ENCODE measurements around the gene KIR2DL4.
"Not testable (repeated sequence)": the region's sequence is repeated elsewhere in the genome, so short reads cannot be mapped to it uniquely, and the experiment has no call there.

The KIR2DL4 gene

DNA sequence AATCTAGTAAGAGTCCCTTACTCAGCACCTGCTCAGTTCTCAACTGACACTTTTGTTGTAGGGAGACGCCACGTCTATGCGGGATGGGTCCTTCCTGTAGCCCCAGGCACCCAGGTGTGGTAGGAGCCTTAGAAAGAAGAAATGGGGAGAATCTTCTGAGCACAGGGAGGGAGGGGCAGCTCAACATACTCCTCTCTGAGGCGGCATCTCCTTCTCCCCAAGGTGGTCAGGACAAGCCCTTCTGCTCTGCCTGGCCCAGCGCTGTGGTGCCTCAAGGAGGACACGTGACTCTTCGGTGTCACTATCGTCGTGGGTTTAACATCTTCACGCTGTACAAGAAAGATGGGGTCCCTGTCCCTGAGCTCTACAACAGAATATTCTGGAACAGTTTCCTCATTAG, 1.2 kb downstream of the KIR2DL4 start:
- no peak for DNase-seq (ENCODE audit: low read depth)

DNA sequence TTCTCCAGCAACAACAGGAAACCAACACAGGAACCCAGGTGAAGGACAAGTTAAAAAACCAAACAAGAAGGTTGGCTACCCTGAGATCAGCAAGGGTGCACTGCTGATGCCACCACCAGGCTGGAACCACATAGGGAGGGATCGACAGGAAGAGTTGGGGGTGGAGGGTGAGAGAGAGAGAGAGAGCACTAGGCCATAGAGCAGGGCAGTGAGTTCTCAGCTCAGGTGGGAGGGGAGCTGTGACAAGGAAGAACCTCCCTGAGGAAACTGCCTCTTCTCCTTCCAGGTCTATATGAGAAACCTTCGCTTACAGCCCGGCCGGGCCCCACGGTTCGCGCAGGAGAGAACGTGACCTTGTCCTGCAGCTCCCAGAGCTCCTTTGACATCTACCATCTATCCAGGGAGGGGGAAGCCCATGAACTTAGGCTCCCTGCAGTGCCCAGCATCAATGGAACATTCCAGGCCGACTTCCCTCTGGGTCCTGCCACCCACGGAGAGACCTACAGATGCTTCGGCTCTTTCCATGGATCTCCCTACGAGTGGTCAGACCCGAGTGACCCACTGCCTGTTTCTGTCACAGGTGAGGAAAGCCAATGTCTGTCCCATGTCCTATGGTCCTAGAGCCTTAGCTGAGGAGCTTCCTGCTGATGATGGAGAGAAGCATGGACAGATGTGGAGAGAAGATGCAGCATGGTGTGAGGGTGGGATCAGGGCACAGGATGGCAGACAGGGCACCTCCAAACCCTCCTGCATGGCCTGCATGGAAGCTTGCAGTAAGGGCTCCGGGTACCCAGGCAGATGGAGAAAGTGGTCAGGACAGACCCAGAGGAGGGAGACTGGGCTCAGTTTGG, 2.5 kb downstream of the KIR2DL4 start:
- DNase-seq (ENCODE audit: low read depth): no peak

DNA sequence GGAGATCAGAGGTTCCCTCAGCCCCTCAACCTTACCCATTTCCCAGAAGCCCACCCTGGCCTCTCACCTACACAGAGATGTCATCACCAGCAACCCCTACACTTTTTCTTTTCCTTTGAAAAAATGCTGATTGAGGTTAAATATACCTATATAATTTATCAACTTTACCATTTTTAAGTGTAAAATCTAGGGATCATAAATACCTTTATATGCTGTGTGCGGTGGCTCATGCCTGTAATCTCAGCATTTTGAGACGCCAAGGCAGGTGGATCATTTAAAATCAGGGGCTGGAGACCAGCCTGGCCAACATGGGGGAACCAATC, 3.1 kb downstream of the KIR2DL4 start:
- no peak for DNase-seq (ENCODE audit: low read depth)

DNA sequence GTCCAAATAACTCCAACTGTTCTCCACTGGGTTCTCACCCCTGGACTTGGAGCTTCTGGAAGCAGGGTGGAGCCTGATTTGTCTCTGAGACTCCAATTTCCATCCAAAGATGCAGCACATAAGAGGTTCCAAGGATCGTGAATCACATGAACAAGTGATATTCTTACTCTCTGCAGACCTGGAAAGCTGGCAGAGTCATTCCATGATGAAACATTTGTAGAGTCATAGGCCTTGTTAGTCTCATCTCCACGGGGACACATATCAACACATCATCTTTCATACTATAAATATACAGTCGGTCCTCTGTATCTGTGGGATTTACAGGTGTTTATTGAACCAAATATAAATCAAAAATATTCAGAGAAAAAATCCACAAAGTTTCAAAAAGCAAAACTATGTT, 11.2 kb downstream of the KIR2DL4 start:
- DNase-seq (ENCODE audit: low read depth): not testable (repeated sequence)

DNA sequence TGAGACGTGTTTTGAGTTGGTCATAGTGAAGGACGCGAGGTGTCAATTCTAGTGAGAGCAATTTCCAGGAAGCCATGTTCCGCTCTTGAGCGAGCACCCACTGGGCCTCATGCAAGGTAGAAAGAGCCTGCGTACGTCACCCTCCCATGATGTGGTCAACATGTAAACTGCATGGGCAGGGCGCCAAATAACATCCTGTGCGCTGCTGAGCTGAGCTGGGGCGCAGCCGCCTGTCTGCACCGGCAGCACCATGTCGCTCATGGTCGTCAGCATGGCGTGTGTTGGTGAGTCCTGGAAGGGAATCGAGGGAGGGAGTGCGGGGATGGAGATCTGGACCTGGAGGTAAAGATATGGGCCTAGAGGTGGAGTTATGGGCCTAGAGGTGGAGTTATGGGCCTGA, 12.8 kb downstream of the KIR2DL4 start, which contains the start of gene KIR3DL1:
KIR3DL1 (plus strand) TSS at position 218 of the 400 bp plus-strand sequence.
- DNase-seq (ENCODE audit: low read depth): not testable (repeated sequence)

DNA sequence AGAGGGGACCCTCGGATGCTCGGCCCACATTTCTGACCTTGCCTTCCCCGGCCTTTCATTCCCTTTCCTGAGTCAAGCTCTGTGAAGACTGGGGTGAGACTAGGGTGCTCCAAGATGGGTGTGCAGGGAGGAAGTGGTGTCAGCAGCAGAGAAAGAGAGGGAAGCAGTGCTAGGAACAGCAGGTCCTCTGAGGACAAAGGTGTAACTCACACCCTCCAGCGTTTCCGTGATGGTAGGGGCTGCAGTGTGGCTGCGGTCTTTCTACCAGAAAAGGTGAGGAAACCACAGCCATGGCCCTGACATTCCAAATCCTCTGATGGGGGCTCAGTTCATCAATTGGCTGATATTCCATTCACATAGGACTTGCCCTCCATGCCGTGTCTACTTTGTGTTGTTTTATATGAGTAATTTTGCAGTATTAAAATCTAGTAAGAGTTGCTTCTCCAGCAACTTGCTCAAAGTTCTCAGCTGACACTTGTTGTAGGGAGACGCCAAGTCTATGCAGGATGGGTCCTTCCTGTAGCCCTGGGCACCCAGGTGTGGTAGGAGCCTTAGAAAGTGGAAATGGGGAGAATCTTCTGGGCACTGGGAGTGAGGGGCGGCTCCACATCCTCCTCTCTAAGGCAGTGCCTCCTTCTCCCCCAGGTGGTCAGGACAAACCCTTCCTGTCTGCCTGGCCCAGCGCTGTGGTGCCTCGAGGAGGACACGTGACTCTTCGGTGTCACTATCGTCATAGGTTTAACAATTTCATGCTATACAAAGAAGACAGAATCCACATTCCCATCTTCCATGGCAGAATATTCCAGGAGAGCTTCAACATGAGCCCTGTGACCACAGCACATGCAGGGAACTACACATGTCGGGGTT, 14.5 kb downstream of the KIR2DL4 start:
- DNase-seq (ENCODE audit: low read depth): no peak

DNA sequence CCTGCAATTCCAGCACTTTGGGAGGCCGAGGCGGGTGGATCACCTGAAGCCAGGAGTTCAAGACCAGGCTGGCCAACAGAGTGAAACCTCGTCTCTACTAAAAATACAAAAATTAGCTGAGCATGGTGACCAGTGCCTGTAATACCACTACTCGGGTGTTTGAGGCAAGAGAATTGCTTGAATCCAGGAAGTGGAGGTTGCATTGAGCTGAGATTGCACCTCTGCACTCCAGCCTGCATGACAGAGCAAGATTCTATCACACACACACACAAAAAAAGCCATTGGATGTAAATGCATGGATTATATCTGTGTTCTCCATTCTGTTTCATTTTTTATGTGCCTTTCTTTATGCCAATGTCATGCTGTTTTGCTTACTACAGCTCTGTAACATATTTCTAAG, 21.0 kb downstream of the KIR2DL4 start:
- not testable (repeated sequence) for DNase-seq (ENCODE audit: low read depth)

DNA sequence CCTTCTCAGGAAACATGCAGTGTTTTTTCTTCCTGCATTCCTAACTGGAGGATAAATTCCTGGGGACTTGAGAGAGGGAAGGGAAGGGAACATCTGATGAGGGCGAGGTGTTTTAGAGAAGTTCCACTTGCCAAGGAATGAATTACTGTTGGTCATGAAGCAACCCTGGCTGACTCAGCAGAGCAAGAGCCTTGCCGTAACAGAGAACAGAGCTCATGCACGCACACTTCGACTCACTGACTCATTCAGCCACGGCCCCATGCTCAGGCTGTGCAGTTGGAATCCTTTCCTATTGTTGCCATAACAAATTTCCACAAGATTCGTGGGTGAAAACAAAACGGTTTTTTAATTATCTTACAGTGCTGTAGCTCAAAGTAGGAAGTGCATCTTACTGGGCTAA, 21.9 kb downstream of the KIR2DL4 start:
- DNase-seq (ENCODE audit: low read depth): not testable (repeated sequence)

DNA sequence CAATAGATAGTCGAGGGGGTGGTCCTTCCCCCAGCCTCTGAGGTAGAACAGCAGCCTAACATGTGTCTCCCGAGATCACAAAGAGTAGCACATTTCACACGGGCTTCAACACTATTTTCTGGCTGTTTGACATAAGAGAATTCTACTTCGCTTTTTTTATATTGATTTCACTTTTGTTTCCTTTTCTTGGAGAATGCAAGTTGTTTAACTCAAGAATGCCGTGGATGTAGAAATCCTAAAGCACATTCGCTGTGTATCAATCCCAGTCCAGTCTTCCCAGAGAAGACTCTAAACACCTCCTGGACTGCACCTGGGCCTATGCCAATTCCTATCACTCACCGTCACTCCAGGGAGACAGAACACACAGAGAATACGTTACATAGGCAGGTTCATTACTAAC, 24.7 kb downstream of the KIR2DL4 start:
- not testable (repeated sequence) for DNase-seq (ENCODE audit: low read depth)

DNA sequence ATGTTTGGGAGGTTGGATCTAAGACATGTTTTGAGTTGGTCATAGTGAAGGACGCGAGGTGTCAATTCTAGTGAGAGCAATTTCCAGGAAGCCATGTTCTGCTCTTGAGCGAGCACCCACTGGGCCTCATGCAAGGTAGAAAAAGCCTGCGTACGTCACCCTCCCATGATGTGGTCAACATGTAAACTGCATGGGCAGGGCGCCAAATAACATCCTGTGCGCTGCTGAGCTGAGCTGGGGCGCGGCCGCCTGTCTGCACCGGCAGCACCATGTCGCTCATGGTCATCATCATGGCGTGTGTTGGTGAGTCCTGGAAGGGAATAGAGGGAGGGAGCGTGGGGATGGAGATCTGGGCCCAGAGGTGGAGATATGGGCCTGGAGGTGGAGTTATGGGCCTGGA, 29.1 kb downstream of the KIR2DL4 start, which contains the start of gene KIR2DS4:
KIR2DS4 (plus strand) TSS at position 181 of the 400 bp plus-strand sequence.
- not testable (repeated sequence) for DNase-seq (ENCODE audit: low read depth)

DNA sequence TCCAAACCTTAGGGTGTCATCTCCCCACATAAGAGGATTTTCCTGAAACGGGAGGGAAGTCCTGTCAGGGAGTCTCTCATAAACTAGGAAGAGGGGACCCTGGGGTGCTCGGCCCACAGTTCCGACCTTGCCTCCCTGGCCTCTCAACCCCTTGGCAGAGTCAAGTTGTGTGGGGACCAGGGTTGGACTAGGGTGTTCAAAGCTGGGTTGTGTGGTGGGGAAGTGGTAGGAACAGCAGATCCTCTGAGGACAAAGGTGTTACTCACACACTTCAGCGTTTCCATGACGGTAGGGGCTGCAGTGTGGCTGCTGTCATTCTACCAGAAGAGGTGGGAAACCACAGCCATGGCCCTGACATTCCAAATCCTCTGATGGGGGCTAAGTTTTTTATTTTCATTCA, 31.7 kb downstream of the KIR2DL4 start:
- not testable (repeated sequence) for DNase-seq (ENCODE audit: low read depth)

DNA sequence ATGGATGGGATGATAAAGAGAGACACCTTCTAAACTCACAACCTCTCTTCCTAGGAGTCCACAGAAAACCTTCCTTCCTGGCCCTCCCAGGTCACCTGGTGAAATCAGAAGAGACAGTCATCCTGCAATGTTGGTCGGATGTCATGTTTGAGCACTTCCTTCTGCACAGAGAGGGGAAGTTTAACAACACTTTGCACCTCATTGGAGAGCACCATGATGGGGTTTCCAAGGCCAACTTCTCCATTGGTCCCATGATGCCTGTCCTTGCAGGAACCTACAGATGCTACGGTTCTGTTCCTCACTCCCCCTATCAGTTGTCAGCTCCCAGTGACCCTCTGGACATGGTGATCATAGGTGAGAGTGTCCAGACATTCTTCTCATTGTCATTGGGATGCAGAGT, 34.1 kb downstream of the KIR2DL4 start:
- not testable (repeated sequence) for DNase-seq (ENCODE audit: low read depth)

DNA sequence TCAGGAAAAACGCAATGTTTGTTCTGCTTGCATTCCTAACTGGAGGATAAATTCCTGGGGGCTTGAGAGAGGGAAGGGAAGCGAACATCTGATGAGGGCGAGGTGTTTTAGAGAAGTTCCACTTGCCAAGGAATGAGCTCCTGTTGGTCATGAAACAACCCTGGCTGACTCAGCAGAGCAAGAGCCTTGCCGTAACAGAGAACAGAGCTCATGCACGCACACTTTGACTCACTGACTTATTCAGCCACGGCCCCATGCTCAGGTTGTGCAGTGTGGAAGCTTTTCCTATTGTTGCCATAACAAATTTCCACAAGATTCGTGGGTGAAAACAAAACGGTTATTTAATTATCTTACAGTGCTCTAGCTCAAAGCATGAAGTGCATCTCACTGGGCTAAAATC, 39.8 kb downstream of the KIR2DL4 start:
- DNase-seq (ENCODE audit: low read depth): not testable (repeated sequence)

DNA sequence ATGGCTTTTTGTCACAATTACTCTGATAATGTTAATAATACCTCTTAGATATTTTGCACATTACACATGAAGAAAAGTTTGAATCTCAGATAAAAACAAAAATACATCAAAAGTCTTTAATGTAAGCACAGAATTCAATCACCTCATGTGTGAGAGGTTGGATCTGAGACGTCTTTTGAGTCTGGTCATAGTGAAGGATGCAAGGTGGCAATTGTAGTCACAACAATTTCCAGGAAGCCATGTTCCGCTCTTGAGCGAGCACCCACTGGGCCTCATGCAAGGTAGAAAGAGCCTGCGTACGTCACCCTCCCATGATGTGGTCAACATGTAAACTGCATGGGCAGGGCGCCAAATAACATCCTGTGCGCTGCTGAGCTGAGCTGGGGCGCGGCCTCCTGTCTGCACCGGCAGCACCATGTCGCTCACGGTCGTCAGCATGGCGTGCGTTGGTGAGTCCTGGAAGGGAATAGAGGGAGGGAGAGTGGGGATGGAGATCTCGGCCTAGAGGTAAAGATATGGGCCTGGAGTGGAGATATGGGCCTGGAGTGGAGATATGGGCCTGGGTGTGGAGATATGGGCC, 46.7 kb downstream of the KIR2DL4 start, which contains the start of gene KIR3DL2:
KIR3DL2 (plus strand) TSS at position 383 of the 580 bp plus-strand sequence; CDS start at position 416, 33 bp downstream.
- not testable (repeated sequence) for DNase-seq (ENCODE audit: low read depth)

DNA sequence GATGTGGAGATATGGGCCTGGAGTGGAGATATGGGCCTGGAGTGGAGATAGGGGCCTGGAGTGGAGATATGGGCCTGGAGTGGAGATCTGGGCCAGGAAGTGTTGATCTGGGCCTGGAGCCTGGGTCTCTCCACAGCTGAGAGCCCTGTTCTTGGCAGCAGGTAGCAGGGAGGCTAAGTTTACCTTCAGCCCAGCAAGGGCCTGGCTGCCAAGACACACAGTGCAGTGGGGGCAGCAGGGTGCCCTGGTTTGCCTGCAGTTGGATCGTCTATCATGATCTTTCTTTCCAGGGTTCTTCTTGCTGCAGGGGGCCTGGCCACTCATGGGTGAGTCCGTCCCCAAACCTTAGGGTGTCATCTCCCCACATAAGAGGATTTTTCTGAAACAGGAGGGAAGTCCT, 47.5 kb downstream of the KIR2DL4 start:
- no peak for DNase-seq (ENCODE audit: low read depth)

DNA sequence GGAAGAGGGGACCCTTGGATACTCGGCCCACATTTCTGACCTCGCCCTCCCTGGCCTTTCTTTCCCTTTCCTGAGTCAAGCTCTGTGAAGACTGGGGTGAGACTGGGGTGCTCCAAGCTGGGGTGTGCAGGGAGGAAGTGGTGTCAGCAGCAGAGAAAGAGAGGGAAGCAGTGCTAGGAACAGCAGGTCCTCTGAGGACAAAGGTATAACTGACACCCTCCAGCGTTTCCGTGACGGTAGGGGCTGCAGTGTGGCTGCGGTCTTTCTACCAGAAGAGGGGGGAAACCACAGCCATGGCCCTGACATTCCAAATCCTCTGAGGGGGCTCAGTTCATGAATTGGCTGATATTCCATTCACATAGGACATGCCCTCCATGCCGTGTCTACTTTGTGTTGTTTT, 47.9 kb downstream of the KIR2DL4 start:
- DNase-seq (ENCODE audit: low read depth): no peak

DNA sequence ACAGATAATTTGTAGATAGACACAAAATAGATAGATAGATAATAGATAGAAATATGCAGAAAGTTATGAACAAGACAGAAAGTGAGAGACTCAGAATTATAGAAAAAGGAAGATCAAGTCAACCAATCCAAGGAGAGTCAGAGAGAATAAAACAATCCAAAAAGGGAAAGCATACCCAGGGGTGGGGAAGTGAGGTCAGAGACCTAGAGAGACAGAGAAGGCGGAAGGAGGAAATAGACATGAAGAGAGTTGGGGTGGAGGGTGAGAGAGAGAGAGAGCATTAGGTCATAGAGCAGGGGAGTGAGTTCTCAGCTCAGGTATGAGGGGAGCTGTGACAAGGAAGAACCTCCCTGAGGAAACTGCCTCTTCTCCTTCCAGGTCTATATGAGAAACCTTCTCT, 51.8 kb downstream of the KIR2DL4 start:
- not testable (repeated sequence) for DNase-seq (ENCODE audit: low read depth)

DNA sequence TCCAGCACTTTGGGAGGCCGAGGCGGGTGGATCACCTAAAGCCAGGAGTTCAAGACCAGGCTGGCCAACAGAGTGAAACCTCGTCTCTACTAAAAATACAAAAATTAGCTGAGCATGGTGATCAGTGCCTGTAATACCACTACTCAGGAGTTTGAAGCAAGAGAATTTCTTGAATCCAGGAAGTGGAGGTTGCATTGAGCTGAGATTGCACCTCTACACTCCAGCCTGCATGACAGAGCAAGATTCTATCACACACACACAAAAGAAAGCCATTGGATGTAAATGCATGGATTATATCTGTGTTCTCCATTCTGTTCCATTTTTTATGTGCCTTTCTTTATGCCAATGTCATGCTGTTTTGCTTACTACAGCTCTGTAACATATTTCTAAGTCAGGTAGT, 55.1 kb downstream of the KIR2DL4 start:
- DNase-seq (ENCODE audit: low read depth): not testable (repeated sequence)

DNA sequence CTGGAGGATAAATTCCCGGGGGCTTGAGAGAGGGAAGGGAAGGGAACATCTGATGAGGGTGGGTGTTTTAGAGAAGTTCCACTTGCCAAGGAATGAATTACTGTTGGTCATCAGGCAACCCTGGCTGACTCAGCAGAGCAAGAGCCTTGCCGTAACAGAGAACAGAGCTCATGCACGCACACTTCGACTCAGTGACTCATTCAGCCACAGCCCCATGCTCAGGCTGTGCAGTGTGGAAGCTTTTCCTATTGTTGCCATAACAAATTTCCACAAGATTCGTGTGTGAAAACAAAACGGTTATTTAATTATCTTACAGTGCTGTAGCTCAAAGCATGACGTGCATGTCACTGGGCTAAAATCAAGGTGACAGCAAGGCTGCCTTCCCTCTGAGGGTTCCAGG, 56.0 kb downstream of the KIR2DL4 start:
- DNase-seq (ENCODE audit: low read depth): not testable (repeated sequence)

DNA sequence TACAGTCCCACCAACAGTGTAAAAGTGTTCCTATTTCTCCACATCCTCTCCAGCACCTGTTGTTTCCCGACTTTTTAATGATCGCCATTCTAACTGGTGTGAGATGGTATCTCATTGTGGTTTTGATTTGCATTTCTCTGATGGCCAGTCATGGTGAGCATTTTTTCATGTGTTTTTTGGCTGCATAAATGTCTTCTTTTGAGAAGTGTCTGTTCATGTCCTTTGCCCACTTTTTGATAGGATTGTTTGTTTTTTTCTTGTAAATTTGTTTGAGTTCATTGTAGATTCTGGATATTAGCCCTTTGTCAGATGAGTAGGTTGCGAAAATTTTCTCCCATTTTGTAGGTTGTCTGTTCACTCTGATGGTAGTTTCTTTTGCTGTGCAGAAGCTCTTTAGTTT, 60.0 kb downstream of the KIR2DL4 start:
- DNase-seq (ENCODE audit: low read depth): not testable (repeated sequence)

Measured in stimulated activated CD8-positive, alpha-beta memory T cell treated with anti-CD3 and anti-CD28 coated beads, Interleukin-12 subunit alpha, Interleukin-12 subunit beta, amount 100 ng/mL, for 1 hour (primary cell).